Measurements from ENCODE around the gene TRIM66.

The TRIM66 gene

GRCh38 chr11:8654503-8654902 is 28.0 kb downstream of the TRIM66 start:
- DNase-seq (ENCODE audit: low spot score), result no peak

- no peak for DNase-seq (ENCODE audit: low spot score)
Measured at GRCh38 chr11:8652140-8652539, 30.3 kb downstream of the TRIM66 start.

GRCh38 chr11:8650401-8650990 is 32.0 kb downstream of the TRIM66 start:
- no peak for DNase-seq (ENCODE audit: low spot score)

GRCh38 chr11:8649361-8649760 is 33.1 kb downstream of the TRIM66 start:
- no peak for DNase-seq (ENCODE audit: low spot score)

- DNase-seq (ENCODE audit: low spot score), result no peak
Measured at GRCh38 chr11:8646873-8647272, 35.6 kb downstream of the TRIM66 start.

- DNase-seq (ENCODE audit: low spot score), result no peak
Measured at GRCh38 chr11:8642196-8642841, 40.1 kb downstream of the TRIM66 start.

- DNase-seq (ENCODE audit: low spot score), result no peak
Measured at GRCh38 chr11:8641332-8641731, 41.1 kb downstream of the TRIM66 start.

- peak; percentile 52 for DNase-seq (ENCODE audit: low spot score)
Measured at GRCh38 chr11:8640267-8640906, 42.1 kb downstream of the TRIM66 start.

- DNase-seq (ENCODE audit: low spot score), result no peak
Measured at GRCh38 chr11:8639655-8640054, 42.8 kb downstream of the TRIM66 start.

- DNase-seq (ENCODE audit: low spot score), result no peak
Measured at GRCh38 chr11:8638300-8638699, 44.2 kb downstream of the TRIM66 start.

- no peak for DNase-seq (ENCODE audit: low spot score)
Measured at GRCh38 chr11:8636127-8636526, 46.3 kb downstream of the TRIM66 start.

- DNase-seq (ENCODE audit: low spot score), result no peak
Measured at GRCh38 chr11:8634498-8634897, 48.0 kb downstream of the TRIM66 start.

GRCh38 chr11:8631395-8632118 is 50.9 kb downstream of the TRIM66 start:
- no peak for DNase-seq (ENCODE audit: low spot score)

GRCh38 chr11:8624698-8625097 is 57.8 kb downstream of the TRIM66 start:
- DNase-seq (ENCODE audit: low spot score), result no peak

GRCh38 chr11:8621147-8621546 is 61.3 kb downstream of the TRIM66 start:
- no peak for DNase-seq (ENCODE audit: low spot score)

GRCh38 chr11:8617063-8617462 is 65.4 kb downstream of the TRIM66 start:
- no peak for DNase-seq (ENCODE audit: low spot score)

- DNase-seq (ENCODE audit: low spot score), result no peak
Measured at GRCh38 chr11:8615291-8616032, 67.0 kb downstream of the TRIM66 start.

- no peak for DNase-seq (ENCODE audit: low spot score)
Measured at GRCh38 chr11:8614497-8614896, 68.0 kb downstream of the TRIM66 start.

- no peak for DNase-seq (ENCODE audit: low spot score)
Measured at GRCh38 chr11:8613036-8613435, 69.4 kb downstream of the TRIM66 start.

GRCh38 chr11:8612522-8612921 is 69.9 kb downstream of the TRIM66 start:
- no peak for DNase-seq (ENCODE audit: low spot score)

GRCh38 chr11:8610532-8611116 is 71.8 kb downstream of the TRIM66 start:
- no peak for DNase-seq (ENCODE audit: low spot score)

- DNase-seq (ENCODE audit: low spot score), result no peak
Measured at GRCh38 chr11:8608652-8609051, 73.8 kb downstream of the TRIM66 start.
